GM21526 (cell line): ENCODE measurements around the gene GBP6.
"Not testable (repeated sequence)": the region's sequence is repeated elsewhere in the genome, so short reads cannot be mapped to it uniquely, and the experiment has no call there.

Experiments
- ATAC-seq: cut with Tn5 transposase; IDR thresholded peaks from one replicate; pipeline ENCODE4 v1.9.1; 2021; ENCODE audit warnings: moderate library complexity; ENCODE audit not compliant: unreplicated experiment, low FRiP score

The GBP6 gene

GRCh38 chr1:89363638-89364536 is at the start of gene GBP6:
TSS of gene GBP6 (plus strand) at chr1:89364059. CDS start at chr1:89368552, 4,493 bp downstream.
- peak; percentile 17 for ATAC-seq

- no peak for ATAC-seq
Measured at GRCh38 chr1:89322402-89322801, 41.5 kb upstream of the GBP6 start.

- no peak for ATAC-seq
Measured at GRCh38 chr1:89331890-89332289, 32.0 kb upstream of the GBP6 start.

- no peak for ATAC-seq
Measured at GRCh38 chr1:89332461-89332860, 31.4 kb upstream of the GBP6 start.

GRCh38 chr1:89335486-89335885 is 28.4 kb upstream of the GBP6 start:
- no peak for ATAC-seq

GRCh38 chr1:89337903-89338302 is 26.0 kb upstream of the GBP6 start:
- no peak for ATAC-seq

- no peak for ATAC-seq
Measured at GRCh38 chr1:89339039-89339438, 24.8 kb upstream of the GBP6 start.

- not testable (repeated sequence) for ATAC-seq
Measured at GRCh38 chr1:89345479-89345878, 18.4 kb upstream of the GBP6 start.

- no peak for ATAC-seq
Measured at GRCh38 chr1:89347296-89347695, 16.6 kb upstream of the GBP6 start.

- no peak for ATAC-seq
Measured at GRCh38 chr1:89350298-89350697, 13.6 kb upstream of the GBP6 start.

- no peak for ATAC-seq
Measured at GRCh38 chr1:89351597-89352311, 12.1 kb upstream of the GBP6 start.

- no peak for ATAC-seq
Measured at GRCh38 chr1:89352421-89352820, 11.4 kb upstream of the GBP6 start.

- ATAC-seq, result no peak
Measured at GRCh38 chr1:89354205-89354604, 9.7 kb upstream of the GBP6 start.

GRCh38 chr1:89355056-89355455 is 8.8 kb upstream of the GBP6 start:
- ATAC-seq, result no peak

- ATAC-seq, result no peak
Measured at GRCh38 chr1:89356658-89357400, 7.0 kb upstream of the GBP6 start.

GRCh38 chr1:89358287-89358893 is 5.5 kb upstream of the GBP6 start:
- ATAC-seq, result peak; percentile 59

- ATAC-seq, result no peak
Measured at GRCh38 chr1:89360716-89361115, 3.1 kb upstream of the GBP6 start.

- ATAC-seq, result no peak
Measured at GRCh38 chr1:89361681-89362080, 2.2 kb upstream of the GBP6 start.

- ATAC-seq, result peak; percentile 86
Measured at GRCh38 chr1:89363196-89363595, 663 bp upstream of the GBP6 start.

GRCh38 chr1:89364954-89365550 is 1.2 kb downstream of the GBP6 start:
- ATAC-seq, result no peak
